Naive thymus-derived CD8-positive, alpha-beta T cell (primary cell): ENCODE data around the gene CTDP1. TPM values are rescaled to one million over a fixed set of nuclear protein-coding genes. Genes with fewer than 3 reads are reported as not detected.
"Not testable (repeated sequence)": the region's sequence is repeated elsewhere in the genome, so short reads cannot be mapped to it uniquely, and the experiment has no call there.

Source experiments
- ATAC-seq, 2 donors: fragments of 150-1000 bp; cut with Tn5 transposase in 1 of 2; sonication (Bioruptor Pico), chemical (Tn5 transposase) in 1 of 2; 1 replicate in 1 of 2; 2 replicates in 1 of 2; pipeline ENCODE4 v1.10.0; 2021; ENCODE audit warnings: mild to moderate bottlenecking in 2 of 2, moderate library complexity in 2 of 2
- POLR2A ChIA-PET: fragments of 350-600 bp; sonication (Branson Sonifier 250); formaldehyde crosslinking; loops from one replicate; lab custom pipeline; 2021; ENCODE audit warnings: antibody characterized with exemption; lab: Charles Lee
- DNase-seq, 10 donors: peaks; one replicate each; pipeline versions ENCODE4 v3.0.0 to v3.0.0-alpha.2; 2020 to 2022
- H3K27ac Mint-ChIP-seq, 10 donors: one replicate each; pipeline ENCODE4 v1.8.0; 2020 to 2022; ENCODE audit warnings: mild to moderate bottlenecking in 10 of 10, mixed read lengths in 10 of 10, moderate library complexity in 4 of 10, inconsistent platforms in 1 of 10
- H3K27me3 Mint-ChIP-seq, 5 donors: one replicate each; pipeline ENCODE4 v1.8.0; 2021 to 2022; ENCODE audit warnings: mixed read lengths in 5 of 5
- H3K36me3 Mint-ChIP-seq, 3 donors: one replicate each; pipeline ENCODE4 v1.8.0; 2020 to 2022; ENCODE audit warnings: mixed read lengths in 3 of 3, mild to moderate bottlenecking in 2 of 3, inconsistent platforms in 1 of 3
- H3K4me1 Mint-ChIP-seq, 4 donors: one replicate each; pipeline ENCODE4 v1.8.0; 2021 to 2022; ENCODE audit warnings: mixed read lengths in 4 of 4
- H3K4me3 Mint-ChIP-seq, 10 donors: one replicate each; pipeline ENCODE4 v1.8.0; 2020 to 2022; ENCODE audit warnings: mild to moderate bottlenecking in 10 of 10, mixed read lengths in 10 of 10, moderate library complexity in 6 of 10, inconsistent platforms in 1 of 10
- H3K9me3 Mint-ChIP-seq, 9 donors: one replicate each; pipeline ENCODE4 v1.8.0; 2020 to 2022; ENCODE audit warnings: mixed read lengths in 9 of 9, mild to moderate bottlenecking in 3 of 9, inconsistent platforms in 1 of 9, moderate library complexity in 1 of 9
- polyA plus RNA-seq, 3 donors: library from polyadenylated mRNA; unstranded; fragments of 300-500 nt; fragmentation: Illumina TruSeq; gene quantifications; one replicate each; pipeline ENCODE4 v1.2.3, GENCODE V29; 2021
- total RNA-seq, 8 experiments: library from RNA in 2 of 8; stranded (reverse) in 2 of 8; gene quantifications; one replicate each; pipeline ENCODE4 v1.2.3 and lab custom pipeline; 2021 to 2026

Gene CTDP1
- total and polyA plus RNA-seq, 5 experiments from 2014 or later = 7.9 to 46.2 (median 31.1) TPM

GRCh38 chr18:79724299-79725080 lies 44.9 kb downstream of the CTDP1 start:
- Mint-ChIP-seq H3K9me3 (peaks cover 0 to 20% (median 0%) of the 10 kb centered on the region in 9 donors), H3K27ac (peak overlapping the region in 7 of 10 donors; percentile 11 to 91 (median 65)), H3K4me3 (no peak overlapping the region), H3K4me1 (peaks cover 14 to 27% (median 22%) of the 10 kb centered on the region in 4 donors), H3K27me3 (no peaks in the 10 kb centered on the region), H3K36me3 (peaks cover 15 to 82% (median 56%) of the 10 kb centered on the region in 3 donors)
- ATAC-seq (peak; percentile 16 to 48), DNase-seq (peak in 3 of 10 donors; percentile 9 to 17 (median 10))
- POLR2A ChIA-PET = no interaction called here

- POLR2A ChIA-PET = no interaction called here
- Mint-ChIP-seq H3K27ac (peak overlapping the region in 6 of 10 donors; percentile 8 to 91 (median 34)), H3K4me3 (no peak overlapping the region), H3K36me3 (peaks cover 15 to 88% (median 64%) of the 10 kb centered on the region in 3 donors), H3K9me3 (peaks cover 0 to 28% (median 0%) of the 10 kb centered on the region in 9 donors), H3K4me1 (peaks cover 14 to 27% (median 22%) of the 10 kb centered on the region in 4 donors), H3K27me3 (no peaks in the 10 kb centered on the region)
- DNase-seq = no peak
- ATAC-seq = no peak
Observed at GRCh38 chr18:79725486-79725885, 45.9 kb downstream of the CTDP1 start.

- H3K4me1 Mint-ChIP-seq = peaks cover 14 to 27% (median 21%) of the 10 kb centered on the region in 4 donors
- peaks cover 0 to 38% (median 3%) of the 10 kb centered on the region in 9 donors for H3K9me3 Mint-ChIP-seq
- POLR2A ChIA-PET = no interaction called here
- H3K4me3 Mint-ChIP-seq = peak overlapping the region in 1 of 10 donors; percentile 34
- ATAC-seq (no peak), DNase-seq (peak in 1 of 10 donors; percentile 43)
- H3K27ac Mint-ChIP-seq = peak overlapping the region in 2 of 10 donors; percentile 13 to 89
- H3K36me3 Mint-ChIP-seq = peaks cover 15 to 91% (median 68%) of the 10 kb centered on the region in 3 donors
- no peaks in the 10 kb centered on the region for H3K27me3 Mint-ChIP-seq
Observed at GRCh38 chr18:79726721-79727120, 47.1 kb downstream of the CTDP1 start.

DNA sequence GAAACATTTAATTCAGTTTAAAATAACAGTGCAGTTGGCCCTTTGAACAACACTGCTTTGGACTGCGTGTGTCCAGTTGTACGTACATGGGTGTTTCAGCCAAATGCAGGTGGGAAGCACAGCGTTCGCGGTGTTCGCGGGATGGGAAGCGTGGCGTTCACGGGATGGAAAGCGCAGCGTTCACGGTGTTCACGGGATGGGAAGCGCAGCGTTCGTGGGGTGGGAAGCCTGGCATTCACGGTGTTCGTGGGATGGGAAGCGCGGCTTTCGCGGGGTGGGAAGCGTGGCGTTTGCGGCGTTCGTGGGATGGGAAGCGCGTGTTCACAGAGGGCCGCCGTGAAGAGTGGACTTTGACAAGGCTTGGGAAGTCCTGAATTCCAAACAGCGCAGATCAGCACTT lies 47.6 kb downstream of the CTDP1 start:
- ATAC-seq = no peak
- H3K4me3 Mint-ChIP-seq = no peak overlapping the region

DNA sequence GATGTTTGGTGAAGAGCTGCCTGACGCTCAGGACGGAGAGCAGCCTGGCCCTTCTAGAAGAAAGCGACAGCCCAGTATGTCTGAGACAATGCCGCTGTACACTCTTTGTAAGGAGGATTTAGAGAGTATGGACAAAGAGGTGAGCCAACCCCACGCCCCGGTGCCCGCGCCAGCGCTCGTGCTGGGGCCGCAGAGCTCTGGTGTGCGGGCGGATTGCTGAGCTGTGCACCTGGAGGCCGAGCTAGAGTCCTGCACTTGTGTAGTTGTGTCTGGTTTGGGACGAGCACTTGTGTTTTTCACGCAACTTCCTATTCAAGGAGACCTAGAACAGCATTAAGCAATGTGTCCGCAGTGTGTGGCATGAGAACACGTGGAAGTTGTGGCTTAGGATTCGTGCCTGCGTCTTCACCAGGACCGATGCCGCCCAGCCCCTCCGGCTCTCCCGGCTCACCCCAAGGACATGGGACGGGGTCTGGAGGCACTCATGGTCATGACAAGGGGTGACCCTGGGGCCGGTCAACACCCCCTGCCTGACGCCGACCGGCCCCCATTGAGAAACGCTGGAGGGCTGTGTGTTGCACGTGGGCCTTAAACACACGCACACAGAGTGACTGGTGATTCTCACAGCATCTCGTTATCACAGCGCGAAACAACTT lies 49.5 kb downstream of the CTDP1 start:
- peaks cover 17 to 87% (median 75%) of the 10 kb centered on the region in 3 donors for H3K36me3 Mint-ChIP-seq
- H3K4me1 Mint-ChIP-seq = peaks cover 12 to 22% (median 20%) of the 10 kb centered on the region in 4 donors
- ATAC-seq (no peak), DNase-seq (peak in 1 of 10 donors; percentile 45)
- H3K4me3 Mint-ChIP-seq = peak overlapping the region in 1 of 10 donors; percentile 69
- peaks cover 0 to 55% (median 3%) of the 10 kb centered on the region in 9 donors for H3K9me3 Mint-ChIP-seq
- peak overlapping the region in 1 of 10 donors; percentile 21 for H3K27ac Mint-ChIP-seq
- H3K27me3 Mint-ChIP-seq = no peaks in the 10 kb centered on the region
- POLR2A ChIA-PET = no interaction called here

More for the DNA sequence above, 47.6 kb downstream of the CTDP1 start:
- Mint-ChIP-seq H3K4me1 (peaks cover 14 to 26% (median 21%) of the 10 kb centered on the region in 4 donors), H3K27ac (peak overlapping the region in 2 of 10 donors; percentile 89 to 90), H3K9me3 (peaks cover 0 to 42% (median 3%) of the 10 kb centered on the region in 9 donors), H3K36me3 (peaks cover 15 to 93% (median 72%) of the 10 kb centered on the region in 3 donors), H3K27me3 (no peaks in the 10 kb centered on the region)
- POLR2A ChIA-PET = no interaction called here
- peak in 1 of 10 donors; percentile 35 for DNase-seq

GRCh38 chr18:79729611-79730010 lies 50.0 kb downstream of the CTDP1 start:
- Mint-ChIP-seq H3K4me1 (peaks cover 11 to 19% (median 17%) of the 10 kb centered on the region in 4 donors), H3K36me3 (peaks cover 19 to 87% (median 73%) of the 10 kb centered on the region in 3 donors), H3K9me3 (peaks cover 0 to 60% (median 3%) of the 10 kb centered on the region in 9 donors), H3K4me3 (peak overlapping the region in 1 of 10 donors; percentile 38), H3K27ac (no peak overlapping the region), H3K27me3 (no peaks in the 10 kb centered on the region)
- DNase-seq (peak in 1 of 10 donors; percentile 16), ATAC-seq (no peak)
- POLR2A ChIA-PET = no interaction called here

DNA sequence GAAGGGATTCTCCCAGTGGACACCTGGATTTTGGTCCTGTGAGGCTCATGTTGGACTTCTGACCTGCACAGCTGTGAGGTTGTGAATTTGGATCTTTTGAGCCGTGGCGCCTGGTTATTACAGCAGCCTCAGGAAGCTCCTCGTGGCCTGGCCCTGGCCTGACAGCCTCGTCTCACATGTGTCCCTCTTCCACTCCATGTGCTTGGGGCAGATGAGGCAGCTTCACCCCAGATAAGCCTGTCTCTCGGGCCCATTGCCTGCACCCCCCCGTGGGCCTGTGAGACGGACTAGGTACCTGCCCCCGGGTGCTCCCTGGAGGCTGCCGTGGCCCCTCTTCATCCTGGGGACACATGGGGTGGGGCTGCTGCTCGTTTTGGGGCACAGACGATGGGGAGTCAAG lies 51.2 kb downstream of the CTDP1 start:
- Mint-ChIP-seq H3K4me3 (peak overlapping the region in 1 of 10 donors; percentile 2), H3K27ac (no peak overlapping the region), H3K9me3 (peaks cover 0 to 61% (median 3%) of the 10 kb centered on the region in 9 donors), H3K4me1 (peaks cover 5 to 9% (median 6%) of the 10 kb centered on the region in 4 donors), H3K27me3 (no peaks in the 10 kb centered on the region), H3K36me3 (peaks cover 15 to 87% (median 72%) of the 10 kb centered on the region in 3 donors)
- POLR2A ChIA-PET = no interaction called here
- ATAC-seq = no peak
- DNase-seq = peak in 1 of 10 donors; percentile 48

DNA sequence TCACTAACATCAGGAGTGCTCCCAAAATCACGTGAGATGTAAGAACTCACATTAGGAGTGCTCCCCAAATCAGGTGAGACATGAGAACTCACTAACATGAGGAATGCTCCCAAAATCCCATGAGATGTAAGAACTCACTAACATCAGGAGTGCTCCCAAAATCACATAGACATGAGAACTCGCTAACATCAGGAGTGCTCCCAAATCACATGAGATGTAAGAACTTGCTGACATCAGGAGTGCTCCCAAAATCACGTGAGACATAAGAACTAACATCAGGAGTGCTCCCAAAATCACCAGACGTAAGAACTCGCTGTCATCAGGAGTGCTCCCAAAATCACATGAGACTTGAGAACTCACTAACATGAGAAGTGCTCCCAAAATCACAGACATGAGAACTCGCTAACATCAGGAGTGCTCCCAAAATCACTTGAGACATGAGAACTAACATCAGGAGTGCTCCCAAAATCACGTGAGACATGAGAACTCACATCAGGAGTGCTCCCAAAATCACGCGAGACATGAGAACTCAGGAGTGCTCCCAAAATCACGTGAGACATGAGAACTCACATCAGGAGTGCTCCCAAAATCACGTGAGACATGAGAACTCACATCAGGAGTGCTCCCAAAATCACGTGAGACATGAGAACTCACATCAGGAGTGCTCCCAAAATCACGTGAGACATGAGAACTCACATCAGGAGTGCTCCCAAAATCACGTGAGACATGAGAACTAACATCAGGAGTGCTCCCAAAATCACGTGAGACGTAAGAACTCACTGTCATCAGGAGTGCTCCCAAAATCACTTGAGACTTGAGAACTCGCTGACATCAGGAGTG lies 52.5 kb downstream of the CTDP1 start:
- POLR2A ChIA-PET, ATAC-seq, H3K27me3 Mint-ChIP-seq, H3K4me1 Mint-ChIP-seq: not testable (repeated sequence)
- H3K4me3 Mint-ChIP-seq = peak overlapping the region in 1 of 10 donors; percentile 20
- H3K9me3 Mint-ChIP-seq = peaks cover 0 to 64% (median 3%) of the 10 kb centered on the region in 9 donors
- H3K36me3 Mint-ChIP-seq = peaks cover 11 to 86% (median 73%) of the 10 kb centered on the region in 3 donors
- DNase-seq = peak in 1 of 10 donors; percentile 4
- H3K27ac Mint-ChIP-seq = peak overlapping the region in 1 of 10 donors; percentile 40

GRCh38 chr18:79732721-79733025 lies 53.1 kb downstream of the CTDP1 start:
- H3K4me3 Mint-ChIP-seq = peak overlapping the region in 1 of 10 donors; percentile 20
- H3K27ac Mint-ChIP-seq = no peak overlapping the region
- peaks cover 0 to 65% (median 1%) of the 10 kb centered on the region in 9 donors for H3K9me3 Mint-ChIP-seq
- no peaks in the 10 kb centered on the region for H3K4me1 Mint-ChIP-seq
- no peaks in the 10 kb centered on the region for H3K27me3 Mint-ChIP-seq
- POLR2A ChIA-PET = no interaction called here
- ATAC-seq = no peak
- H3K36me3 Mint-ChIP-seq = peaks cover 15 to 86% (median 72%) of the 10 kb centered on the region in 3 donors
- no peak for DNase-seq

GRCh38 chr18:79733135-79733701 lies 53.6 kb downstream of the CTDP1 start:
- ATAC-seq = no peak
- Mint-ChIP-seq H3K9me3 (peaks cover 0 to 61% (median 0%) of the 10 kb centered on the region in 9 donors), H3K27me3 (no peaks in the 10 kb centered on the region), H3K36me3 (peaks cover 15 to 86% (median 68%) of the 10 kb centered on the region in 3 donors), H3K4me3 (peak overlapping the region in 1 of 10 donors; percentile 68), H3K27ac (peak overlapping the region in 1 of 10 donors; percentile 57), H3K4me1 (no peaks in the 10 kb centered on the region)
- DNase-seq = no peak
- POLR2A ChIA-PET = no interaction called here

DNA sequence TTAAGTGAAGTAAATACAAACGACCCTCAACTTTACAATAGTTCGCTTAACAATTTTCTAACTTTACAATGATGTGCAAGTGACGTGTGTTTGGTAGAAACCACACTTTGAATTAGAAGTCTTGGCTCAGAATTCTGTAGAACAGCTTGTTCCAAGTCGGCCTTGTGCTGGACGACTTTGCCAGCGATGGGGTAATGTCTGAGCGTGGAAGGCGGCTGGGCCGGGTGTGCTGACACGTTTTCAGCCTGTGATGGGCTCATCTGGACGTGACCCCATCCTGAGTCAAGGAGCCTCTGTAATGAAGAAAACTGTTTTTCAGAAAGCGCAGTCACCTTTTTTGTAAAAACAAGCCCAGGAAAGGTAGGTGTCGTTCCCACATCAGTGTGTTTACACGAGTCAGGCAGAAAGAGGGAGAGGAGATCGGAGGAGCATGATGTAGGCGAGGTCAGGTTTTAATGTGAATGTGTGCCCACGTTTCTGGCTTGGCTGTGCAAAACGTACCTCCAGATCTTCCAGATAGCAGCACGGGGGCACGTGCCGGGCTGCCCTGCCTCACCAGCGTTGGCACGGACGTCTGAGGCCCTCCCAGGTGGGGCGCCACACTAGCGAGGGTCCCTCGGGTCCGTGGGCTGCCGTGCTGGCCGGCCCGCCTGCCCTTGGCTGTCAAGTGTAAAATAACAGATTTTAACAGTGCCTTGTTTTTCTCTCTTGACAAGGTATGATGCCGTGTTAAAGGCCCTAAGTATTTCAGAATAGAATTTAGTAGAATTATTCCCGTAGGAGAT lies 54.6 kb downstream of the CTDP1 start:
- H3K4me3 Mint-ChIP-seq = no peak overlapping the region
- ATAC-seq (no peak), DNase-seq (peak in 1 of 10 donors; percentile 32)
- H3K9me3 Mint-ChIP-seq = peaks cover 0 to 62% (median 0%) of the 10 kb centered on the region in 9 donors
- POLR2A ChIA-PET = no interaction called here
- H3K36me3 Mint-ChIP-seq = peaks cover 16 to 86% (median 66%) of the 10 kb centered on the region in 3 donors
- H3K27me3 Mint-ChIP-seq = no peaks in the 10 kb centered on the region
- peak overlapping the region in 2 of 10 donors; percentile 52 to 57 for H3K27ac Mint-ChIP-seq
- no peaks in the 10 kb centered on the region for H3K4me1 Mint-ChIP-seq
